BLaER1 (cell line): ENCODE data around the gene C15orf39.
A peak's percentile ranks its signal among the peaks of the same experiment; 100 is the strongest.

ENCODE experiments used
- H3K27ac ChIP-seq: shearing (Covaris generic); formaldehyde crosslinking; 2 replicates; pipeline ENCODE4 v1.8.1; 2022
- H3K27me3 ChIP-seq: shearing (Covaris generic); formaldehyde crosslinking; 2 replicates; pipeline ENCODE4 v1.8.1; 2022
- H3K36me3 ChIP-seq: shearing (Covaris generic); formaldehyde crosslinking; 2 replicates; pipeline ENCODE4 v1.8.1; 2022
- H3K4me1 ChIP-seq: shearing (Covaris generic); formaldehyde crosslinking; 2 replicates; pipeline ENCODE4 v1.8.1; 2022
- H3K4me2 ChIP-seq: shearing (Covaris generic); formaldehyde crosslinking; 2 replicates; pipeline ENCODE4 v1.8.1; 2022
- H3K4me3 ChIP-seq: shearing (Covaris generic); formaldehyde crosslinking; 2 replicates; pipeline ENCODE4 v1.8.1; 2022
- H3K9ac ChIP-seq: shearing (Covaris generic); formaldehyde crosslinking; 2 replicates; pipeline ENCODE4 v1.8.1; 2022
- H3K9me3 ChIP-seq: shearing (Covaris generic); formaldehyde crosslinking; 2 replicates; pipeline ENCODE4 v1.8.1; 2022
- H4K20me1 ChIP-seq: shearing (Covaris generic); formaldehyde crosslinking; 2 replicates; pipeline ENCODE4 v1.8.1; 2022
- Cebpa-rat ChIP-seq: shearing (Covaris generic); IDR thresholded peaks from 2 replicates; pipeline ENCODE4 v1.8.1; 2022

C15orf39 gene

DNA sequence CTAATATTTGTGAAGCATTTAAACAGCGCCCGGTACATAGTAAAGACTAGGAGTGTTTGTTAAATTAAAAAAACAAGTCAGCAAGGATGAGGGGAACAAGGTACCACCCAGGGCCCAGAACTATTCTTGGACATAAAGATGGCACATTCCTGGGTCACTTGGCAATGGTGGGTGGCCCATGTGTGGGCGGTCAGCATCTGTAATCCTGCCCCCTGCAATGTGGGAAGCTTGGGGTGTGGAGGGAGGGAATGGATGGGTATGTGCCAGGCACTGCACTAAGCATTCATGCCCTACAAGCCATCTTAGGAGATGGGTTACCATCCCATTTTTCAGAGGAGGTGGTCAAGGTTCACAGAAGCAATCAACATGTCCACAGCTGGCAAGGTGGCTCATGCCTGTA lies 7.3 kb upstream of the C15orf39 start:
- H3K9me3 ChIP-seq, result peaks cover 15% of the 10 kb centered on the region
- H3K4me2 ChIP-seq, result peak overlapping the region; percentile 86; the same call in 1 of the 2 replicates
- no peak overlapping the region for H3K27ac ChIP-seq
- no peaks in the 10 kb centered on the region for H3K36me3 ChIP-seq
- no peak overlapping the region for H3K9ac ChIP-seq
- no peak overlapping the region for H3K4me3 ChIP-seq
- no peak for TF ChIP-seq Cebpa-rat
- no peaks in the 10 kb centered on the region for H3K27me3 ChIP-seq
- peaks cover 51% of the 10 kb centered on the region for H3K4me1 ChIP-seq
- peaks cover 16% of the 10 kb centered on the region; the same call in 1 of the 2 replicates for H4K20me1 ChIP-seq

- Histone ChIP-seq H4K20me1 (peaks cover 16% of the 10 kb centered on the region; the same call in 1 of the 2 replicates), H3K9ac (no peak overlapping the region), H3K4me1 (peaks cover 57% of the 10 kb centered on the region), H3K4me3 (no peak overlapping the region), H3K27me3 (no peaks in the 10 kb centered on the region), H3K9me3 (peaks cover 14% of the 10 kb centered on the region), H3K4me2 (peak overlapping the region; percentile 86), H3K27ac (0 out of 2 replicates have a peak overlapping the region, but pooled peaks have one; percentile 5), H3K36me3 (no peaks in the 10 kb centered on the region)
- no peak for TF ChIP-seq Cebpa-rat
Observed at GRCh38 chr15:75195122-75195765, 6.4 kb upstream of the C15orf39 start.

DNA sequence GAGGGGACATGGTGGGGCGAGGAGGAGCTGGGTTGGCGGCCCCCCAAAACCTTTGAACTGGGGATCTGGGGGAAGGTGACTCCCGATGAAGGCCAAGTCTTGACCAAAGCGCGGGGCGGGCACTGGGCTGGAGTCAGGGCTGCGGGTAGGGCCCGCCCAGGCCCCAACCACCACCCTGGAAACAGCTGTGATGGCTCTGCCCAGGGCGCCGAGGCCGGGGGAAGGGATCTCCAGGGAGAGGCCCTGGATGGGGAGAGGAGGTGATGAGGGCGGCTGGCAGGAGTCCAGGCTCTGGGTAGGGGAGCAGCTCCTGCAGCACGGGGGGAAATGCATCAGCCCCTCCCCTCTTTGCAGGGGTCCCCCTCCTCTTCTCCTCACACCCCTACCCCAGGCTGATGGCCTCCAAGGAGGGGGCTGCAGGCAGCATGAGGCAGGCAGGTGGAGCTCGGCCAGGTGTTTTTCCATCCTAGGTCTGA lies 5.9 kb upstream of the C15orf39 start:
- Histone ChIP-seq H3K9me3 (peaks cover 8% of the 10 kb centered on the region), H3K4me1 (peaks cover 63% of the 10 kb centered on the region), H3K27me3 (no peaks in the 10 kb centered on the region), H3K36me3 (no peaks in the 10 kb centered on the region), H3K9ac (no peak overlapping the region), H3K4me2 (peak overlapping the region; percentile 86), H4K20me1 (peaks cover 16% of the 10 kb centered on the region; the same call in 1 of the 2 replicates), H3K27ac (0 out of 2 replicates have a peak overlapping the region, but pooled peaks have one; percentile 5), H3K4me3 (no peak overlapping the region)
- no peak for TF ChIP-seq Cebpa-rat

DNA sequence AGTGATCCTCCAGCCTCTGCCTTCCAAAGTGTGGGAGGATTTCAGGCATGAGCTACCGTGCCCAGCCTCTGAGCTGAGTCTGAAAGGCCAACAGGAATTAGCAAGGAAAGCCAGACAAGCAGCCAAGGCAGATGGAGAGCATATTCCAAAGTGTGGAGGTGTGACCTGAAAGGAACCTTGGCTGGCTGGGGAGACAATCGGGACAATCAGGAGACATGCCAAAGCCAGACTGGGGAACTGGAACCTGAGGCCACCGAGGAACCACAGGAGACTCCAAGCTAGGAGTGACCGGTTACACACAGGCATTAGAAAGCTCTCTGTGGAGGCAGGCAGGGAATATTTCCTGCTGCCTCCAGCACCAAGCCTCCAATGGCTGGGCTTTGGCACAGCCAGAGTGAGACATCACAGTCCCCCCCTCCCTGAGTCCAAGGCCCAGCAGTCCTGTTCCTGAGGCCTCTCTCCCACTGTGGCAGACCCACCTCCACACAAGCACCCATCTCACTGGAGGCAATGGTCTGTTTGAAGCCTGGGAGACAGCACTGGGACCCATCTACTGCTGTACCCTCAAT lies 4.5 kb upstream of the C15orf39 start:
- Histone ChIP-seq H3K36me3 (no peaks in the 10 kb centered on the region), H3K9ac (no peak overlapping the region), H3K27me3 (no peaks in the 10 kb centered on the region; the same call in 1 of the 2 replicates), H3K27ac (no peak overlapping the region), H3K4me2 (no peak overlapping the region), H3K4me3 (no peak overlapping the region), H3K9me3 (no peaks in the 10 kb centered on the region), H3K4me1 (peaks cover 70% of the 10 kb centered on the region), H4K20me1 (peaks cover 19% of the 10 kb centered on the region)
- no peak for TF ChIP-seq Cebpa-rat

DNA sequence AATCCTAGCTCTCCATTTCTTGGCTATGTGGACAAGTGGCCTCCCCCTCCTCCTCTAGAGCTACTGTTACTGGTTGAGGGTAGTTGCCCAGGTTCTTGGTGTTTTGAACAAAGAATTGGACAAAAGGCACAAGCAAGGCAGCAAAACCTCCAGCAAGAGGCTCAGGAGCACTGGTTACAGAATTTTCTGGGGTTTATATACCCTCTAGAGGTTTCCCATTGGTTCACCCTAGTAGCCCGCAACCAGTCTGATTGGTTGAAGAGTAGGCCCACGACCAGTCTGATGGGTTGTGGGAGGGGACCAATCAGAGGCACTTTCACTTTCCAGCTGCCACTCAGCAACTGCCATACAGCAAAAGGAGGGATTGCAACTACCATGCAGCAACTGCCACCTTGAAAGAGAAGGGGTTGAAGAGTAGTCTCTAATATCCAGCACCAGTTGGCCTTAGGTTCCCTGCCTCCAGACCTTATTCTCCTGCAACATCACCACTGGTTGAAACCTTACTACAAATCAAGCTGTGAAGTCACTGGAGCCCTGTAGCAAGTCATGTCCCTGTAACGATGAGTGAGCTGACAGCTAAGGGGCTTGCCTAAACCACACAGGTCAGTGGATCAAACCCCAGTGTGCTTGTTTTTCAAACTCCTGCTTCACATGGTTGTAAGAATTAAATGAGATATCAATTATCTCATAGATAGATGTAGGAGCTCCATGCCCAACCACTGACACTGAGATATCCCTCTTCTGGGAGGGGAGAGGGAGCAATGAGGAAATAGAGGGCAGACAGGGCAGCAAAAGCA lies 2.9 kb upstream of the C15orf39 start:
- no peaks in the 10 kb centered on the region; the same call in 1 of the 2 replicates for H3K27me3 ChIP-seq
- H3K9me3 ChIP-seq, result no peaks in the 10 kb centered on the region
- peak overlapping the region; percentile 46 for H3K4me2 ChIP-seq
- no peak for TF ChIP-seq Cebpa-rat
- no peaks in the 10 kb centered on the region for H3K36me3 ChIP-seq
- no peak overlapping the region for H3K4me3 ChIP-seq
- no peak overlapping the region for H3K27ac ChIP-seq
- peaks cover 69% of the 10 kb centered on the region for H3K4me1 ChIP-seq
- no peak overlapping the region for H3K9ac ChIP-seq
- H4K20me1 ChIP-seq, result peaks cover 35% of the 10 kb centered on the region

- no peaks in the 10 kb centered on the region; the same call in 1 of the 2 replicates for H3K27me3 ChIP-seq
- no peaks in the 10 kb centered on the region for H3K36me3 ChIP-seq
- H3K9ac ChIP-seq, result no peak overlapping the region
- peaks cover 42% of the 10 kb centered on the region for H4K20me1 ChIP-seq
- no peak overlapping the region for H3K4me3 ChIP-seq
- H3K4me1 ChIP-seq, result peaks cover 69% of the 10 kb centered on the region
- H3K4me2 ChIP-seq, result peak overlapping the region; percentile 46
- no peaks in the 10 kb centered on the region for H3K9me3 ChIP-seq
- H3K27ac ChIP-seq, result no peak overlapping the region
- no peak for TF ChIP-seq Cebpa-rat
Observed at GRCh38 chr15:75199357-75199940, 2.2 kb upstream of the C15orf39 start.

DNA sequence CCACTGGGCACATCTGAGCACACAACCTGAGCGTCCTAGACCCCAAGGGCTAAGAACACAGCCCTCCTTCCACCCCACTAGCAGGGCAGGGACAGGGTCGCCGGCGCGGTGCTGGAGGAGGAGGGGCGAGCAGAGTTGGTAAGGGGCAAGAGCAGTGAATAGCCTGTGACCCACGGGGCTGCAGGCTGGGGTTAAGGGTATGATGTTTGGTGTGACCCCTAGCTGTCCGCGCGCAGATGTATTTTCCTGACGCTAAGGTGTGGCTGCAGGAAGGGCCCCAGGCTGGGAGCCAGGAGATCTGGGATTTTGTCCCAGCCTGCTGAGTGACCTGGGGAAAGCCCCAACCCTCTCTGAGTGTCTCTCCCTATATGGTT lies 1.3 kb upstream of the C15orf39 start:
- H3K27me3 ChIP-seq, result no peaks in the 10 kb centered on the region; the same call in 1 of the 2 replicates
- H3K9ac ChIP-seq, result no peak overlapping the region
- no peak overlapping the region for H3K4me3 ChIP-seq
- H3K4me2 ChIP-seq, result peak overlapping the region; percentile 98
- H3K4me1 ChIP-seq, result peaks cover 69% of the 10 kb centered on the region
- no peaks in the 10 kb centered on the region for H3K9me3 ChIP-seq
- no peaks in the 10 kb centered on the region for H3K36me3 ChIP-seq
- peaks cover 44% of the 10 kb centered on the region for H4K20me1 ChIP-seq
- H3K27ac ChIP-seq, result no peak overlapping the region
- TF ChIP-seq Cebpa-rat, result no peak

GRCh38 chr15:75200765-75201615 lies 692 bp upstream of the C15orf39 start:
- H3K4me1 ChIP-seq, result peaks cover 63% of the 10 kb centered on the region
- no peak for TF ChIP-seq Cebpa-rat
- peak overlapping the region; percentile 98 for H3K4me2 ChIP-seq
- peak overlapping the region; percentile 45; the same call in 1 of the 2 replicates for H3K27ac ChIP-seq
- H3K9me3 ChIP-seq, result no peaks in the 10 kb centered on the region
- H3K4me3 ChIP-seq, result peak overlapping the region; percentile 81
- H3K27me3 ChIP-seq, result no peaks in the 10 kb centered on the region; the same call in 1 of the 2 replicates
- peak overlapping the region; percentile 94 for H3K9ac ChIP-seq
- H4K20me1 ChIP-seq, result peaks cover 44% of the 10 kb centered on the region
- H3K36me3 ChIP-seq, result peaks cover 6% of the 10 kb centered on the region
